Activated CD8-positive, alpha-beta memory T cell treated with anti-CD3 and anti-CD28 coated beads for 24 hours (primary cell): ENCODE measurements around the gene ARHGAP5.
"Not testable (repeated sequence)": the region's sequence is repeated elsewhere in the genome, so short reads cannot be mapped to it uniquely, and the experiment has no call there.

Source experiments
- DNase-seq: peaks from one replicate; pipeline ENCODE4 v3.0.0-alpha.2; 2020

The ARHGAP5 gene

DNA sequence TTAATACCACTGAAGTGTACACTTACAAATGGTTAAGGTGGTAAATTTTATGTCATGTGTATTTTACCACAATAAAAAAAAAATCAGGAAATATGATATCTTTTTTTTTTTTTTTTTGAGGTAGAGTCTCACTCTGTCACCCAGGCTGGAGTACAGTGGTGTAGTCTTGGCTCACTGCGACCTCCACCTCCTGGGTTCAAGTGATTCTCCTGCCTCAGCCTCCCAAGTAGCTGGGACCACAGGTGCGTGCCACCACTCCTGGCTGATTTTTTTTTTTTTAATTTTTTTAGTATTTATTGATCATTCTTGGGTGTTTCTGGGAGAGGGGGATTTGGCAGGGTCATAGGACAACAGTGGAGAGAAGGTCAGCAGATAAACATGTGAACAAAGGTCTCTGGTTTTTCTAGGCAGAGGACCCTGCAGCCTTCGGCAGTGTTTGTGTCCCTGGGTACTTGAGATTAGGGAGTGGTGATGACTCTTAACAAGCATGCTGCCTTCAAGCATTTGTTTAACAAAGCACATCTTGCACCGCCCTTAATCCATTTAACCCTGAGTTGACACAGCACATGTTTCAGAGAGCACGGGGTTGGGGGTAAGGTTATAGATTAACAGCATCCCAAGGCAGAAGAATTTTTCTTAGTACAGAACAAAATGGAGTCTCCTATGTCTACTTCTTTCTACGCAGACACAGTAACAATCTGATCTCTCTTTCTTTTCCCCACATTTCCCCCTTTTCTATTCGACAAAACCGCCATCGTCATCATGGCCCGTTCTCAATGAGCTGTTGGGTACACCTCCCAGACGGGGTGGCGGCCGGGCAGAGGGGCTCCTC, 50.0 kb downstream of the ARHGAP5 start:
- not testable (repeated sequence) for DNase-seq

DNA sequence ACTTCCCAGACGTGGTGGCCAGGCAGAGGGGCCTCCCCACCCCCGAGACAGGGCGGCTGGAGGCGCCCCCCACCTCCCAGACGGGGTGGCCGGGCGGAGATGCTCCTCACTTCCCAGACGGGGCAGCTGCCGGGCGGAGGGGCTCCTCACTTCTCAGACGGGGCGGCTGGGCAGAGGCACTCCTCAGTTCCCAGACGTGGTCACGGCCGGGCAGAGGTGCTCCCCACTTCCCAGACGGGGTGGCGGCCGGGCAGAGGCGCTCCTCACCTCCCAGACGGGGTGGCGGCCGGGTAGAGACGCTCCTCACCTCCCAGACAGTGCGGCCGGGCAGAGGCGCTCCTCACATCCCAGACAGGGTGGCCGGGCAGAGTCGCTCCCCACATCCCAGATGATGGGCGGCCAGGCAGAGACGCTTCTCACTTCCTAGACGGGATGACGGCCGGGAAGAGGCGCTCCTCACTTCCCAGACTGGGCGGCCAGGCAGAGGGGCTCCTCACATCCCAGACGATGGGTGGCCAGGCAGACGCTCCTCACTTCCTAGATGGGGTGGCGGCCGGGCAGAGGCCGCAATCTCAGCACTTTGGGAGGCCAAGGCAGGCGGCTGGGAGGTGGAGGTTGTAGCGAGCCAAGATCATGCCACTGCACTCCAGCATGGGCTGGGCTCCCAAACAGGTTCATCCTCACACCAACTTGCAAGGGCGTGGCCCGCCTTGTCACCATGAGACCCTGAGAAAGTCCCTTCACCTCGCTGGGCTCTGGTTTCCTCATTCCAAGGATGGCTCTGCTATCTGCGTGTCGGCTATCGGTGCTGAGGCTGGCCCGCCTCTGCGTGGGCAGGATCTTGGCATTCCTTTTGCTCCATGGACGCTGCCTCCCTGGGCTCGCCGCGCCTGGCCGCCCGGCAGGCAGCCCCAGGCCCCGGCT, 50.9 kb downstream of the ARHGAP5 start:
- not testable (repeated sequence) for DNase-seq

DNA sequence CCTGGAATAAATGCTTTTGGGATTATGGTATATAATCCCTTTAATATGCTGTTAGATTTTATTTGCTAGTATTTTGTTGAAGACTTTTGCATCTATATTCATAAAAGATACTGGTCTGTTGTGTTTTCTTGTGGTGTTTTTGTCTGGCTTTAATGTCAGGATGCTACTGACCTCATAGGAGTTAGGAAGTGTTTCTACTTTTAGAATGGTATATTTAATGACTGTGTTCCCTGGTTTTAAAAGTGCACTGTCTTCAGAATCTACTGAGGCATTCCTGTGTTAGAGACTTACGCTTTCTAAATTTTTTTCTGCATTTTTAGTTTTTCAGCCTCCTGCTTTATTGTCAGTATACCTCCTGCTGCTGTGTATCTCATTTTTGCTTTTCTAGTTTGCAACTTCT, 51.6 kb downstream of the ARHGAP5 start:
- no peak for DNase-seq

- DNase-seq, result no peak
Measured at GRCh38 chr14:32129124-32129523, 52.0 kb downstream of the ARHGAP5 start.

GRCh38 chr14:32131689-32132088, 54.6 kb downstream of the ARHGAP5 start:
- DNase-seq, result not testable (repeated sequence)

DNA sequence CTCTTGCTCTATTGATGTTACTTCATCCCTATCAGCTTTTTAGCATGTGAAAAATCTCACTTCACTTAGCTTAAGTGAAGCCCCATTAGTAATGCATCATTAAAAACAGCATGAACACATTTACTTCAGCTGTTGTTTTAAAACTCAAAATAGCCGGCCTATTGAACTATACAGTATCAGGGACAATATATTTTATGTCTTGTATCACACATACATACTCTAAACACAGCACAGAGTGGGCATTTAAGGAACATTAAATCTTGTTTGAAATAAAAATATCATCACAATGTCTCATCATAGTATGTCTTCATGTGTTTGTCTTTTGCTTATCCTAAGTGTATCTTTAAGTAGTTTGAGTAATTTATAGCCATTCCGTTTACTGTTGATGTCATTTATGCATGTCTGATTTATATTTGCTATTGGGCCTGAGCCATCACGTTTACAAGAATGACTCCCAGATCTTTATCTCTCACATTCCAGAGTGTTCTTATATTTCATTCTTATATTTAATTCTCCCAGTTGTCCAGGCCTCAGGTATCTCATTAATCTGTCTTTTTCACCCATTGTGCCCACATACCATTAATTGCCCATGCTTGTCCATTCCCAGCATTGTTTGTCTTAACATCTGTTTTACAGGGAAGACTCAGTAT, 57.5 kb downstream of the ARHGAP5 start:
- DNase-seq, result no peak

GRCh38 chr14:32136027-32136825, 59.1 kb downstream of the ARHGAP5 start:
- DNase-seq, result no peak

DNA sequence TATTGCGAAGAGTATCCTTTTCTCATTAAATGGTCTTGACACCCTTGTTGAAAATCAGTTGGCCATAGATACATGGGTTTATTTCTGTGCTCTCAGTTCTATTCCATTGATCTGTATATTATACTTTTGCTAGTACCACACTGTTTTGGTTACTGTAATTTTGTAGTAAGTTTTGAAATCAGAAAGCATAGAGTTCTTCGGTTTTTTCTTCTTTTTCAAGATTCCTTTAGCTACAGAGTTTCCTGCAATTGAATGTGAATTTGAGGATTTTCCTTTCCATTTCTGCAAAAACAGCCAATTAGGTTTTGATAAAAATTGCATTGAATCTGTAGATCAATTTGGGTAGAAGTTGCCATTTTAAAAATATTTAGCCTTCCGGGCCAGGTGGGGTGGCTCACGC, 60.2 kb downstream of the ARHGAP5 start:
- no peak for DNase-seq

DNA sequence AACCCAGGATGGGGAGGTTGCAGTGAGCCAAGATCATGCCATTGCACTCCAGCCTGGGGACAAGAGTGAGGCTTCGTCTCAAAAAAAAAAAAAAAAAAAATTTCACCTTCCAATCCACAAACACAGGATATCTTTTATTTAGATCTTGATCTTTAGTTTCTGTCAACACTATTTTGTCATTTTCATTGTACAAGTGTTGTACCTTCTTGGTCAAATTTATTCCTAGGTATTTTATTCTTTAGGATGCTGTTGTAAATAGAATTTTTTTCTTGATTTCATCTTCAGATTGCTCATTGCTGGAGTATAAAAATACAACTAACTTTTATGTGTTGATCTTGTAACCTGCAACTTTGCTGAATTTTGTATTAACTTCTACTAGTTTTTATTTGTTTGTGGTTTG, 60.8 kb downstream of the ARHGAP5 start:
- DNase-seq, result no peak

GRCh38 chr14:32142341-32142740, 65.2 kb downstream of the ARHGAP5 start:
- DNase-seq, result no peak

GRCh38 chr14:32142754-32143437, 65.8 kb downstream of the ARHGAP5 start:
- no peak for DNase-seq

DNA sequence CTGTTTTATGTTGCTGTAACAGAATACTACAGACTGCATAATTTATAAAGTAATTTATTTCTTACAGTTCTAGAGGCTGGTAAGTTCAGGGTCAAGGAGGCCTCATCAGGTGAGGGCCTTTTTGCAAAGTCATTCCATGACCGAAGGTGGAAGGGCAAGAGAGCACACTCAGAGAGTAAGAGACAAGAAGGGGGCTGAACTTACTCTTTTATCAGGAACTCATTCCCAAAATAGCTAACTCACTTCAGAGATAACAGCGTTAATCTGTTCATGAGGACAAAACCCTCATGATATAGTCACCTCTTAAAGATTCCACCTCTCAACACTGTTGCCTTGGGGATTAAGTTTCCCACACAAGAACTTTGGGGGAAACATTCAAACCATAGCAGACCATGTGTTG, 73.3 kb downstream of the ARHGAP5 start:
- DNase-seq, result no peak

GRCh38 chr14:32166029-32166428, 88.9 kb downstream of the ARHGAP5 start:
- DNase-seq, result no peak

DNA sequence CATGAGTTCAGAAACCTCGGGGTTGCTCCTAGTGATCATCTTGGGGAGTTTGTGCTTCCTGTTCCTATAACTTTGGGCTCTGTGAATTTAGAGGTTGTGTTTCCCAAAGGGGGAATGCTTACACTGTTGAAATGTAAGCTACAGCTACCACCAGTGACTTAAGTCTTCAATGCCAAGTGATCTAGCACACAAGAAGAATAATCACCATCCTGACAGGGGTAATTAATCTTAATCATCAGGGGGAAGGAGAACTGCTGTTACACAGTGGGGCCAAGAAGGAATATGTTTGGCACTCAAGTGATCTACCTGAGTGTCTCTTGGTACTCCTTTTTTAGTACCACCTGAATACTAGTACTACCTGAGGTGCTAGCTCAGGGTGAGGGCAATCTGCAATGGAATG, 89.8 kb downstream of the ARHGAP5 start:
- no peak for DNase-seq

- DNase-seq, result no peak
Measured at GRCh38 chr14:32167907-32168306, 90.8 kb downstream of the ARHGAP5 start.

- no peak for DNase-seq
Measured at GRCh38 chr14:32169191-32169590, 92.1 kb downstream of the ARHGAP5 start.

DNA sequence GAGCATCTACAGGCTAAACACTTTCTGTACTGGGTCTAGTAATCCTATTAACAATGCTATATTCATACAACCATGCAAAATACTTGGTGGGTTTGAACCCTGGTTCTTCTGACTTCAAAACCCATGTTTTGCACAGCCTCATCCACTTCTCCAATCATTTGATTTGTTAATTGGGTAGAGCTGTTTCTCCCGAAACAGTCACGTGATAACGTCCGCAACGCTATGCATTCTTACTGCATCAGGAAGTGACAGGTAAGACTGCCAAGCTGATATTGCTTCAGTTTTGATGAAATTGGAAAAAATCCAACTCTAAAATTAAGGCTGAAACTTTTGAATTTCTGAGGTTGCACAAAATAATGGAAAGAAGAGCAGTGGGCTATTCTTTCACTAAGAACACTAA, 94.4 kb downstream of the ARHGAP5 start:
- DNase-seq, result no peak

DNA sequence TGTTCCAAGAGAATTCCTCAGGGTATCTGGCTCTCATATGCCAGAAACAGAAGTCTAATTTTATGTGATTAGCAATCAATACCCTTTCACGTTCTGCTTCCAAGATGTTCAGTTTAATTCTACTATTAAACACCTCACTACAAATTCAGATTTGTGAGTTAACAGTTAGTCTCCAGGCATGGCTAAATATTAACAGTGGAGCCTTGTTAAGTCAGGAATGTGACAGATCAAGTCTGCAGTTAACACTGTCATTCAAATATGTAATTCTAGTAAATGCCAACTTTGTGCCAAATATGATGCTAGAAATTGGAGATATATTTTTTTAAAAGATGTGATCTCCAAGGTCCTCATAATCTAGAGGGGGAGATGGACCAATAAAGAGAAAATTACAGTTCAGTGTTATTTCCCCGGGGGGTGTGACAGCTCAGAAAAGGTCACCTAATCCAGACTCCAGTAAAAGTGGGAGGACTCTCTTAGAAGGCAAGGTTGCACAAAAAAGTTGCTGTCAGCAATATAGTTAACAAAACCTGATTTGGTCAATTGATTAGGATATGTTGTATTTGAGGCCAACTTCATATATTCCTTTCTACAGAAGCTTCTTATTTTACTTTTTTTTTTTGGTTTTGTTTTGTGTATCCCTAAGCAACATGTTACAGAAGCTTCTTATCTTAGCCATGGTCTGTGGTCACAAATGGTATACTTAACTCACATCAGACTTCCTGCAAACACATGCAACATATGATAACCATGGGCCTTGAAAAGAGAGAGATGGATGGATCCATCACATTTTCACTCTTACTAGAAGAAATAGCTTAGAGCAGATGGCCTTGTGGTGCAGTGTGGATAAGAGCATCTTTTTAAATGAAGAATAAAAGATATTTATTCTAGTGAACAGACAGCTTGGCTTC, 106.3 kb downstream of the ARHGAP5 start:
- DNase-seq, result no peak

DNA sequence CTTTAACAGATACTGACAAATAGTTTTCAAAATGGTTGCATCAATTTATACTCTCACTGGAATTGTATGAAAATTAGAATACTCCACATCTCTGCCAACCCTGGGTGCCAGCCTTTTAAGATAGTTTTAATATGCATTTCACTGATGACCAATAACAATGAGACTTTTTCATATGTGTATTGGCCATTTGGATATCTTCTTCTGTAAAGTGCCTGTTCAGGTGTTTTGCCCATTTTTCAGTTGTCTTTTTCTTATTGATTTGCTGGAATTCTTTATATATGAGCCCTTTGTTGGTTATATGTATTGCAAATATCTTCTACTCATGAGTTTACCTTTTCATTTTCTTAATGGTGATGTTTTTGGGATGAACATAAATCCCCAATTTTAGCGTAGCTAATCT, 108.0 kb downstream of the ARHGAP5 start:
- no peak for DNase-seq

DNA sequence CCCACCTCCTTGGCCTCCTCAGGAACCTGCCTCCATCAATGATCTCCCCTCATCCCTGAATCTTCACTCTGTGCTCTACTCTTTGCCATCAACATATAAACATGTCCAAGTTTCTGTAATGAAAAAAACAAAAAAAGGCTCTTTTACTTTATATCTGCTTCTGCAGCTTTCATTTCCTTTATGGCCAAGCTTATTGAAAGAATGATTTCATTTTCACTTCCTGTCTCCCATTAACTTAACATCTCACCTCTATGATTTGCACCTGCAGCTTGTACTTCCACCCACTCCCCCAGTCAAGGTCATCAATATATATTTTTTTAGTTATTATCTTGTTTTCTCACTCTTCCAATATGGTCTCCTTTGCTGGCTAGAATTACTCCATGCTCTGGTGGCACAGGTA, 109.1 kb downstream of the ARHGAP5 start:
- DNase-seq, result no peak

DNA sequence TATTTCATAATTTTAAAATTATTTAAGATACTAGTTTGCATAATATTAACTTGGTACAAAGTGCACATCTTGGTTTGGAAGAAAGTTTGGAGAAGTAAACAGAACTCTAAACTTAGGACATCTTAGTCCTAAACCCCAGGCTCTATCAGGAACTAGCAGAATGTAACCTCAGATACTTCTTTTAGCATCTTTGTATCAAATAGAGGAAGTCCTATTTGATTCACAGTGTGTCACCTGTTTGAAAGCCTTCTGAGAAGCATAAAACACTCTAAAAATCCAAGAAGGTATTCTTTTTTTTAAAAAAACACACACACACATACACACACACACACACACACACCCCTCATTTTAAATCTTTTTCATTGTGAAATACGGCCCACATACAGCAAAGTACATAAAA, 112.7 kb downstream of the ARHGAP5 start:
- DNase-seq, result no peak
